ENCODE results near the gene PRDM11. TPM values are rescaled to one million over a fixed set of nuclear protein-coding genes. Genes with fewer than 3 reads are reported as not detected.

The PRDM11 gene
- total RNA-seq, 1 donor from 2014 or later = 1.9 TPM

DNA sequence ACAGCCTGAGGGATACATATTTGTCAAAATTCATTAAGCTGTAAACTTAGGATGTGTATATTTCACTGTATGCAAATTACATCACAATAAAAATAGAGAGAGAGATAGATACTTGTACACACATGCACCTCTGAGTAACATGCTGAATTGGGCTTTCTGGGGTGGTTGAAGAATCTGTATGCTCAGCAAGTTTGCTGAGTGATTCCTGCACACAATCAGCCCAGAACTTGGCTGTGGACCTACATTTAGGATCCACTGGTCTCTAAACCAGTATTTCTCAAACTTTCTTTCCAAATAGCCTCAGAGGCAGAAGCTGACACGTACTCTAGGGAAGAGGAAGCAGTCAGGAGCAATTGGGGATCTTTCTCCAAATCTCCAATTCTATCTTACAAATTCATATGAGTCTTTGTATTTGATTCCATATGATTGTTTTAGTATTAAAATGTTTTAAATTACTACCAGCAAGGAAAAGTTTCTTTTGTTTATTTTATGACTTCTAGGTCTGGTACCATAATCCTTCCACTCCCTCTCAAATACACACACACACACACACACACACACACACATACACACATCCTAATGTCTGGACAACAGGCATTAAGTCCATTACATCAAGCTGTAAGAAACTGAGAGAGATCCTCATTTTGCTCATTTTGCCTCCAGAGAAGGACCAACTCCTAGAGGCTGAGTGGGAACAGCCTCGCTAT, 119.7 kb downstream of the PRDM11 start:
- no peak overlapping the region for H3K27ac Mint-ChIP-seq
- H3K9me3 Mint-ChIP-seq = no peaks in the 10 kb centered on the region
- intact Hi-C loops (cut with micrococcal nuclease) = no loop called here
- peaks cover 10% of the 10 kb centered on the region for H3K27me3 Mint-ChIP-seq (ENCODE audit: low read depth)
- no peak for DNase-seq (ENCODE audit: low spot score)
- no peaks in the 10 kb centered on the region for H3K4me1 Mint-ChIP-seq (ENCODE audit: low read depth)
- no peaks in the 10 kb centered on the region for H3K36me3 Mint-ChIP-seq (ENCODE audit: low read depth)
- no peak overlapping the region for H3K4me3 Mint-ChIP-seq (ENCODE audit: low read depth)

DNA sequence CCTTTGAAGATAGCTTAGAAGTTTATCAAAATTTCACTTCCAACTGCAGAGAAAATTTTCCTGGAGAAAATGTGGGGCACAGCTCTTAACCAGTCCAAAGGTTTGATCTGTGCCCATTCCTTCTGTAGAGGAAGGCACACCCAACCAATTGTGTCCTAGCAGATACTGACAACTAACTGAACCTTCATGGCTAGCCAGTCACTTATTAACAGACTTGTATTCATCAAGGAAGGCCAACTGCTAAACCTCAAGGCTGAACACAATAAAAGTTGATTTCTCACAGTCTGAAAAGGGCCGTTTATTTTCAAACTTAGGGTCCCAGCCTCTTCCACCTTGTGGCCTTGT, 120.2 kb downstream of the PRDM11 start:
- Mint-ChIP-seq H3K4me3 (ENCODE audit: low read depth) (no peak overlapping the region), H3K27ac (no peak overlapping the region), H3K9me3 (no peaks in the 10 kb centered on the region), H3K36me3 (ENCODE audit: low read depth) (no peaks in the 10 kb centered on the region), H3K4me1 (ENCODE audit: low read depth) (no peaks in the 10 kb centered on the region), H3K27me3 (ENCODE audit: low read depth) (peaks cover 15% of the 10 kb centered on the region)
- intact Hi-C loops (cut with micrococcal nuclease) = no loop called here
- no peak for DNase-seq (ENCODE audit: low spot score)

DNA sequence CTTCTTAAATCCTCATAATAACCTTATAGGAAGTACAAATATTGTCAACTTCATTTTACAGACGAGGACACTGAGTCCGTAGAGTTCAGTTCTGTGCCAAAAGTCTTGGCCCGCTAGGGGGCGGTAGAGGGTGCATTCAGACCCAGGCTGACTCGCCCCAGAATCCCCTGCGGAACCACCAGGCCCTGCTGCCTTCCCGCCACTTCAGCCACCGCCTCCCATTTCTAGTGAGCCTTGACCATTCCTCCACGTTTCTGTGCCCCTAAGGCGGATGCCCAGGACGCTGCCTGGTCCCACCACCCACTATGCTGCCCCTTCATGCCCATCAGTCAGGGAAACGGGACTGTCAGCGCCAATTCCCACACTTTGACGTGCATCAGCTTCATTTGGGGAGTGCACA, 120.6 kb downstream of the PRDM11 start:
- Mint-ChIP-seq H3K27me3 (ENCODE audit: low read depth) (peaks cover 13% of the 10 kb centered on the region), H3K36me3 (ENCODE audit: low read depth) (no peaks in the 10 kb centered on the region), H3K9me3 (no peaks in the 10 kb centered on the region)

DNA sequence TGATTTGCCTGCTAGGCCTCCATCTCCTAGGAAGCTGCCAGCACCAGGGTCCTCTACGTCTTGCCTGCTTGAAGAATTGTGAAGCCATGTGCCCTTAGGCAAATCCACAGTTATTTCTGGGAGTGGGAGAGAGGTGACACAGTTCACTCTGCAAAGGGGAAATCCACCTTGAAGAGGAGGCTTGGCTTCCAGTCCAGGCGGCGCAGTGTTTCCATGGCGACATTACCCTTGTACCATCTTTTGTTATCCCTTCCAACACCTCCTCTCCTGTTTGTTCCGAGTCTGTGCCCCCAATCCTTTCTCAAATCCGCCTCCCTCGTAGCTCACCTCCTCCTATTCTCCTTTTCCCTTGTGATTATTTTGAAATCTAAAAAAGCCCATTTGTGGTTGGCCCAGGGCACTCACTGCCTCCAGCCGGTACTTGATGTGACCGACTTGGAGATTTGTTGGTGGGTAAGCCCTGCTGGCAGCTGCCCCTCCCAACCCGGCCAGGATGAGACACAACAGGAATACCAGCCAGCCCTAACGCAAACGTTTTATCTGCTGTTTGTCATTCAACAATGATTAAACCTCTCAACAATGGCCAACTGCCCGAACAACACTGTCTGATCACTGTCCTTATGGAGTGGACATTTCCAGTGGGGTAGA, 121.3 kb downstream of the PRDM11 start:
- H3K9me3 Mint-ChIP-seq = no peaks in the 10 kb centered on the region
- H3K4me1 Mint-ChIP-seq (ENCODE audit: low read depth) = no peaks in the 10 kb centered on the region
- no peak overlapping the region for H3K27ac Mint-ChIP-seq
- H3K27me3 Mint-ChIP-seq (ENCODE audit: low read depth) = peaks cover 12% of the 10 kb centered on the region
- no peak for DNase-seq (ENCODE audit: low spot score)
- no peak overlapping the region for H3K4me3 Mint-ChIP-seq (ENCODE audit: low read depth)
- intact Hi-C loops (cut with micrococcal nuclease) = no loop called here
- H3K36me3 Mint-ChIP-seq (ENCODE audit: low read depth) = no peaks in the 10 kb centered on the region

More for the DNA sequence above, 120.6 kb downstream of the PRDM11 start:
- H3K27ac Mint-ChIP-seq = no peak overlapping the region
- no peak for DNase-seq (ENCODE audit: low spot score)
- intact Hi-C loops (cut with micrococcal nuclease) = no loop called here
- H3K4me3 Mint-ChIP-seq (ENCODE audit: low read depth) = no peak overlapping the region
- no peaks in the 10 kb centered on the region for H3K4me1 Mint-ChIP-seq (ENCODE audit: low read depth)

DNA sequence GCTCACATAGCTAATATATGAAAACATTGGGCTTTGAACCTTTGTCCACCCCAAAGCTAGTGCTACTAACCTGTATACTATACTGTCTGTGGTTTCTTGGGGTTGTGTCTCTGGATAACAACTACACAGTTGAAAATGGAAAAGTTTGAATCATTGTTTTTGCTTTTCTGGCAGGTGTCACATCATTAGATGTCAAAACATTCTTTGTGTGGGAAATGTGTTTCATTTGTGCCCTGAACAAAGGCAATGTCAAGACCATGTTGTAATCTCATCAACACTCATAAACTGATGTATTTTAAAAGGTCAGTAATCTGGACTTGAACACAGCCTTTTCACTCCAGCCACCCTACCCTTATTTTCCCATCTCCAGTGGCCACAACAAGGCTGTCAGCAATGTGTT, 123.2 kb downstream of the PRDM11 start:
- Mint-ChIP-seq H3K27me3 (ENCODE audit: low read depth) (peaks cover 12% of the 10 kb centered on the region), H3K9me3 (no peaks in the 10 kb centered on the region), H3K36me3 (ENCODE audit: low read depth) (no peaks in the 10 kb centered on the region), H3K27ac (no peak overlapping the region), H3K4me3 (ENCODE audit: low read depth) (no peak overlapping the region), H3K4me1 (ENCODE audit: low read depth) (no peaks in the 10 kb centered on the region)
- intact Hi-C loops (cut with micrococcal nuclease) = no loop called here
- no peak for DNase-seq (ENCODE audit: low spot score)

DNA sequence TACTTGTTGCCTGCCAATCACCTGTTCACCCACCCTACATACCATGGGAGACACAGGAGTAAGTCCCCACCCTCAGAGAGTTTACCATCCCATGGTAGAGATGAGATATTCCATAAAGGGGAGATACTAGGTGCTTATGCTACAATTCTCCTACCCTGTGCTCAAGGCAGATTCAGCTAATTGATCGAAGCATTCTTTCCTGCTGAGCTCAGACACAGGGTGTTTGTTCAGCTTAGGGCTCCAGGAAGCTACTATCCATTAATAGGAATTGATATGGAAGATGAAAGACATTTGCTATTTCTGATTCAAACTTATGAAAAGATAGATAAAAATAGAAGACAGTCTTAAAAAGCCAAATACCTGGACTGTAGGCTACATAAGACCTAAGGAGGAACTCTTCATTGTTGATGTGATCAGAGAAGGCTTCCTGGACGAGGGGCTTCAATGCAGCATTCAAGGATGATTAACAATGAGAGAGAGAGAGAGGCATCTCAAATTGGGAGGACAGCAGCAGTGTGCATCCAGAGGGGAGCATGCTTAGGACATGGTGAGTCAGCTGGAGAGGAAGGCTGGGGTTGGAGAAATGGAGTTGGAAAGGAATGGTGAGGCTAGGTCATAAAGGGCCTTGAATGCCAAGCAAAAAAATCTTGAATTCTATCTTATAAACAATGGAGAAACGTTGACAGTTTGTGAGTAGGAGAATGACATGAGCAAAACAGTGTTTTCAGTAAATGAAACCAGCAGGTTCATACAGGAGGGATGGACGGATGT, 124.7 kb downstream of the PRDM11 start:
- Mint-ChIP-seq H3K4me3 (ENCODE audit: low read depth) (no peak overlapping the region), H3K9me3 (no peaks in the 10 kb centered on the region), H3K36me3 (ENCODE audit: low read depth) (no peaks in the 10 kb centered on the region), H3K27ac (no peak overlapping the region), H3K27me3 (ENCODE audit: low read depth) (peaks cover 14% of the 10 kb centered on the region), H3K4me1 (ENCODE audit: low read depth) (no peaks in the 10 kb centered on the region)
- no peak for DNase-seq (ENCODE audit: low spot score)
- intact Hi-C loops (cut with micrococcal nuclease) = no loop called here

DNA sequence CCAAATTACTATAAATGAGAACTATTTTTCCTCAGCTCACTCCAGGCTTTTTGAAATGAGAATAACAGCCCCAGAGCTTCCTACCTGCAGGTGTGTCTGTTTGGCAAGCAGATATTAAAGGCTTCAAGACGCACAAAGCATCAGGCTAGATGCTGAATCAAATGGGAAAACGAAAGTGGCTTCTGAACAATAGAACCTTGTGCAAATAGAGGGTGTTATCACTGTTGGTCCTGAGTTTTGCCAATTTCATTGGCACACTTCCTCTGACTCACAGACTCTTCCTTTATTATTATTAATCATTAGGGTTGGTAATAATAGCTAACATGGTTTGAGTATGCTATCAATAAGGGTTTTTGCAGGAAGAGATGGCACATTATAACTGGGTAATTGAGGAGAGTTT, 126.3 kb downstream of the PRDM11 start:
- Mint-ChIP-seq H3K9me3 (no peaks in the 10 kb centered on the region), H3K4me1 (ENCODE audit: low read depth) (no peaks in the 10 kb centered on the region), H3K4me3 (ENCODE audit: low read depth) (no peak overlapping the region), H3K36me3 (ENCODE audit: low read depth) (no peaks in the 10 kb centered on the region), H3K27ac (no peak overlapping the region), H3K27me3 (ENCODE audit: low read depth) (peaks cover 19% of the 10 kb centered on the region)
- intact Hi-C loops (cut with micrococcal nuclease) = no loop called here
- DNase-seq (ENCODE audit: low spot score) = no peak

DNA sequence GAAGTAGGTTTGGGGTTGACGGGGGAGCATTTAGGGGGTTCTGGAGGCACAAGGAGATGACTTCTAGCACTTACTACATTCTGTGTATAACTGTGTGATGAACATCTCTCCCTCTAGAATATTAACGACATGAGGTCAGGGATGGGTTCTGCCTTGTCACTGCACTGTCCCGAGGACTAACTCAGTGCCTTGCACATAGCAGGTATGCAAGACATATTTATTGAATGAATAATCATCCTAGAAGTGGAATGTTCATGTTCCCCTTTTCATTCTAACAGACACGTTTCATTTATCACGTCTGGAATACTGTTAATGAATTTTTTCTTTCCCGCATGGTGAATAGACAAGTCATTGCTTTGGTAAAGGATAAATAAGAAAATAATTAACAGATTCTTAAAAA, 127.1 kb downstream of the PRDM11 start:
- H3K4me3 Mint-ChIP-seq (ENCODE audit: low read depth) = no peak overlapping the region
- no peak overlapping the region for H3K27ac Mint-ChIP-seq
- intact Hi-C loops (cut with micrococcal nuclease) = no loop called here
- H3K36me3 Mint-ChIP-seq (ENCODE audit: low read depth) = no peaks in the 10 kb centered on the region
- no peaks in the 10 kb centered on the region for H3K9me3 Mint-ChIP-seq
- peaks cover 22% of the 10 kb centered on the region for H3K27me3 Mint-ChIP-seq (ENCODE audit: low read depth)
- no peak for DNase-seq (ENCODE audit: low spot score)
- H3K4me1 Mint-ChIP-seq (ENCODE audit: low read depth) = no peaks in the 10 kb centered on the region

DNA sequence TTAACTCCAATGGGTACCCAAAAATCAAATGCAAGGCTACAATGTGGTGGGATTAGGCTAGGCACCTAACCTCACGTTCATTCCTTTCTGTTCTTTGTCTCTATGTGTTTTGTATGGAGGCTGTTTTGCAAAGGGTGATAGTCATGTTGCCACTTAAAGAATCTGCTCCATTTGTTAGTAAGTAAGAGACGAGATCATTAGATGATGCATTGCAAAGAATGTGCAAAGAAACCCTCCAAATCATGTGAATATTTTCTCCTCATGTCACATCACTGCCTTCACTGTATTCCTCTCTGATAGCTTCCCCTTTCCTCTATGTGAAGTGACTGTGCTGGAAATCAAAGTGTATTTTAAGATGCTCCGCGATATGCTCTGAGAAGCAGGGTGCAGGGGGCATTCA, 127.8 kb downstream of the PRDM11 start:
- Mint-ChIP-seq H3K27ac (no peak overlapping the region), H3K27me3 (ENCODE audit: low read depth) (peaks cover 18% of the 10 kb centered on the region), H3K4me3 (ENCODE audit: low read depth) (no peak overlapping the region), H3K4me1 (ENCODE audit: low read depth) (no peaks in the 10 kb centered on the region), H3K36me3 (ENCODE audit: low read depth) (no peaks in the 10 kb centered on the region), H3K9me3 (no peaks in the 10 kb centered on the region)
- intact Hi-C loops (cut with micrococcal nuclease) = no loop called here
- no peak for DNase-seq (ENCODE audit: low spot score)

DNA sequence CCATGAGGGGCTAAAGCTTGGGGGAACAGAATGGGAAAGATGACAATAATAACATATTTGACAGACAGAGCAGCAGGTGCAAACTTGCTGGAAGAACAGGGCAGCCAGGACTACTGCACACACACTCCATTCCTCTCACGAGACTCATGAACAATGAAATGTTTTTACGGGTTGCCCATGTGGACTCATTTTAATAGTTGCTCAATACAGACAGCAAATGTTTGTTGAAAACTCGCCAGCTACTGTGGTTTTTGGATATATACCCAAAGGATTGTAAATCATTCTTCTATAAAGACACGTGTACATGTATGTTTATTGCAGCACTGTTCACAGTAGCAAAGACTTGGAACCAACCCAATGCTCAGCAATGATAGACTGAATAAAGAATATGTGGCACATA, 129.4 kb downstream of the PRDM11 start:
- no peak overlapping the region for H3K4me3 Mint-ChIP-seq (ENCODE audit: low read depth)
- no peaks in the 10 kb centered on the region for H3K9me3 Mint-ChIP-seq
- no peak for DNase-seq (ENCODE audit: low spot score)
- H3K27ac Mint-ChIP-seq = no peak overlapping the region
- no peaks in the 10 kb centered on the region for H3K36me3 Mint-ChIP-seq (ENCODE audit: low read depth)
- H3K4me1 Mint-ChIP-seq (ENCODE audit: low read depth) = no peaks in the 10 kb centered on the region
- H3K27me3 Mint-ChIP-seq (ENCODE audit: low read depth) = peaks cover 20% of the 10 kb centered on the region
- intact Hi-C loops (cut with micrococcal nuclease) = no loop called here

DNA sequence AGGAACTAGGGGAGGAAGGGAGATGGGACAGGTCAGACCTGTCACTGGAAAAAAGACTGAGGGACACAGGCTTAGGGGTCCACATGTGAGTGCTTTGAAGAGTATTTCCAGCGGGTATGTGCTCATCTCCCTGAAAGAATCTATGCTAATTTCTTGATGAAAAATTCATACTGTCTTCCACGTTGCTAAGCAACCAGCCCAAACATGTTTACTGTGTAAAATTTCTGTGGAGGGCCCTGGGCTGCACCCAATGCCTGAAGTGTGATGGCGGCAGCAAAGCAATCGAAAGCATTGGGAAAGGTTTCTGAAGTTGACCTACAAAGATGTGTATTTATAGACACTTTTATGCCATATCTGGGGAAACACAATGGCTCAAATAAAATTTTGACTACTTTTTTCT, 132.3 kb downstream of the PRDM11 start:
- H3K27me3 Mint-ChIP-seq (ENCODE audit: low read depth) = peaks cover 22% of the 10 kb centered on the region
- H3K4me3 Mint-ChIP-seq (ENCODE audit: low read depth) = no peak overlapping the region
- no peak for DNase-seq (ENCODE audit: low spot score)
- H3K9me3 Mint-ChIP-seq = no peaks in the 10 kb centered on the region
- no peaks in the 10 kb centered on the region for H3K4me1 Mint-ChIP-seq (ENCODE audit: low read depth)
- no peaks in the 10 kb centered on the region for H3K36me3 Mint-ChIP-seq (ENCODE audit: low read depth)
- no peak overlapping the region for H3K27ac Mint-ChIP-seq
- intact Hi-C loops (cut with micrococcal nuclease) = no loop called here

DNA sequence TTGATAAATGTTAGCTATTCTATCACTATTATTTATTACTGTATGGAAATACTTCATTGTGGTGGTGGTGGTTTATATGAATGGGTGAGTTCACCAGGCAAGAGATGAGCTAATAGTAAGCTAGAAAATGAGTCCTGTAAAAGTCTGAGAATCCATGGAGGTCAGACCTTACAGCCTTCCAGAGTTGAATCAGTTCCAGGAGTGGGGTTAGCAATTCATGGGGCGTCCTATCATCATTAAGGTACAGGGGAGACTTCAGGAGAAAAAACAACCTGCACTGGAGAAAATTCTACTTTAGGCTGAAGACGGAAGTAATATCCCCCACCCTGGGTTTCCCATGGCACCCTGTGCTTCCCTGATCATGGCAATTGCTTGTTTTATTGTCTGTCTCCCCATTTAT, 133.2 kb downstream of the PRDM11 start:
- no peak overlapping the region for H3K4me3 Mint-ChIP-seq (ENCODE audit: low read depth)
- H3K4me1 Mint-ChIP-seq (ENCODE audit: low read depth) = no peaks in the 10 kb centered on the region
- no peak overlapping the region for H3K27ac Mint-ChIP-seq
- H3K9me3 Mint-ChIP-seq = no peaks in the 10 kb centered on the region
- peaks cover 32% of the 10 kb centered on the region for H3K27me3 Mint-ChIP-seq (ENCODE audit: low read depth)
- H3K36me3 Mint-ChIP-seq (ENCODE audit: low read depth) = no peaks in the 10 kb centered on the region
- DNase-seq (ENCODE audit: low spot score) = no peak
- intact Hi-C loops (cut with micrococcal nuclease) = no loop called here

DNA sequence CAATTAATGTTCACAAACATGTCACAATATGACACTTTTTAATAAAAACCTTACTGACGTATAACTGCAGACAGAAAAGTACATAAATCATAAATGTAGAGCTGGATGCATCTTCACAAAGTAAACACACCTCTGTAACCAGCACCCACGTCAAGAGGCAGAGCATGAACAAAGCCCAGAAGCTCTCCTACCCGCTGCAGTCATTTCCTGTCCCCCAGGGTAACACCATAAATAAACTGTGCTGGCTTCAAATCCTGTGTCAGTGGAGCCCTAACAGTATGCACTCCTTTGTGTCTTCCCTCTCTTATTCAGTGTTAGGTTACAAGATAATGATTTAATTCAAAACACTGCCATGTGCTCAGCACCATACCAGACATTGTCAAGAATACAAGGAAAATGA, 134.0 kb downstream of the PRDM11 start:
- intact Hi-C loops (cut with micrococcal nuclease) = no loop called here

More for the DNA sequence above, 134.0 kb downstream of the PRDM11 start:
- H3K36me3 Mint-ChIP-seq (ENCODE audit: low read depth) = no peaks in the 10 kb centered on the region
- H3K9me3 Mint-ChIP-seq = no peaks in the 10 kb centered on the region
- no peak overlapping the region for H3K27ac Mint-ChIP-seq
- H3K4me1 Mint-ChIP-seq (ENCODE audit: low read depth) = no peaks in the 10 kb centered on the region
- no peak overlapping the region for H3K4me3 Mint-ChIP-seq (ENCODE audit: low read depth)
- H3K27me3 Mint-ChIP-seq (ENCODE audit: low read depth) = peaks cover 38% of the 10 kb centered on the region
- no peak for DNase-seq (ENCODE audit: low spot score)

All from activated T-helper 2 cell treated with anti-CD3 and anti-CD28 coated beads, Interferon-gamma antibody, Interleukin-2, Interleukin-4, amounts not matched to agents 10 μg/mL and 5 μg/mL and 100 μg/mL, durations not matched to agents 14 hours and 24 hours and 36 hours (primary cell).